GM18520 (cell line): Measurements from ENCODE around the gene CHRNG.
"Not testable (repeated sequence)": the region's sequence is repeated elsewhere in the genome, so short reads cannot be mapped to it uniquely, and the experiment has no call there.

Experiments used
- ATAC-seq: cut with Tn5 transposase; IDR thresholded peaks from one replicate; pipeline ENCODE4 v1.9.1; 2021; ENCODE audit not compliant: unreplicated experiment

CHRNG gene

DNA sequence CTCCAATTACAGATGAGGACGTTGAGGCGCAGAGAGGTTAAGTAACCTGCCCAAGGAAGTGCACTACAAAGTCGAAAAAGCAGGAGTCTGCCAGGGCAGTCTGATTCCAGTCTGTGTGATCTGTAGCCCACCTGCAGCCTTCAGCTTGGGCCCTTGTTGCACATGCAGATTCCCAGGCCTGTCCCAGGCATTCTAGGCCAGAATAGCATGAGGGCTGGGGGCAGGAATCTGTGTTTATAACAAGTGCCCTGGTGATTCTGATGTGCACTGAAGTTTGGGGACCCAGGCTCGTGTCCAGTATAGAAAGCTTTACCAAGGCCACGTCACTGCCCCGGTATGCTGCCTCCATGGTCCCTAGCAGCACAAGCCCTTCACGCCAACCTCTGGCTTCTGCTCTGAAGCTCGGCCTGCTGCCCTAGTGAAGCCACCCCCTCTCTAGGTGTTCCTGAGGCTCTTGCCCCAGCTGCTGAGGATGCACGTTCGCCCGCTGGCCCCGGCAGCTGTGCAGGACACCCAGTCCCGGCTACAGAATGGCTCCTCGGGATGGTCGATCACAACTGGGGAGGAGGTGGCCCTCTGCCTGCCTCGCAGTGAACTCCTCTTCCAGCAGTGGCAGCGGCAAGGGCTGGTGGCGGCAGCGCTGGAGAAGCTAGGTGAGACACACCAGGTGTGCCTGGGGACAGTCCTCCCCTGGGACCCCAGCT, 4.6 kb downstream of the CHRNG start:
- ATAC-seq = no peak

DNA sequence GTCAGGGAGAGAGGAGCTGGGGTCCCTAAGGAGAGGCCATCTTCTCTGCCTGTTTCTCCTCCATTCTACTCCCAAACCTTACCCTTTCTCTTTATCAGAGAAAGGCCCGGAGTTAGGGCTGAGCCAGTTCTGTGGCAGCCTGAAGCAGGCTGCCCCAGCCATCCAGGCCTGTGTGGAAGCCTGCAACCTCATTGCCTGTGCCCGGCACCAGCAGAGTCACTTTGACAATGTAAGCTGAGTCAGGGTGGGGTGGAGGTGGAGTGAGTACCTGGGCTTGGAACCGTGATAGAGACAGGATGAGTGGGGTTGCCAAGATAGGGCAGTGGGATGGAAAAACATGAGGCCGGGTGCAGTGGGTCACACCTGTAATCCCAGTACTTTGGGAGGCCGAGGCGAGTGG, 5.2 kb downstream of the CHRNG start:
- no peak for ATAC-seq

- no peak for ATAC-seq
These were observed 6.3 kb downstream of the CHRNG start for GRCh38 chr2:232545511-232546375.

DNA sequence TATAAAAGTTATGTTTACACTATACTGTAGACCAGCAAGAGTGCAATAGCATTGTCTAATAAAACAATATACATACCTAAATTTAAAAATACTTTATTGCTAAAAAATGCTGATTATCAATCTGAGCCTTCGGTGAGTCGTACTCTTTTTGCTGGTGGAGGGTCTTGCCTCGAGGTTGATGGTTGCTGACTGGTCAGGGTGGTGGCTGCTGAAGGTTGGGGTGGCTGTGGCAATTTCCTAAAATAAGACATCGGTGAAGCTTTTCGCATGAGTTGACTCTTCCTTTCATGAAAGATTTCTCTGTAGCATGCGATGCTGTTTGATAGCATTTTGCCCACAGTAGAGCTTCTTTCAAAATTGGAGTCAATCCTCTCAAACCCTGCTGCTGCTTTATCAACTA, 8.5 kb downstream of the CHRNG start:
- no peak for ATAC-seq

DNA sequence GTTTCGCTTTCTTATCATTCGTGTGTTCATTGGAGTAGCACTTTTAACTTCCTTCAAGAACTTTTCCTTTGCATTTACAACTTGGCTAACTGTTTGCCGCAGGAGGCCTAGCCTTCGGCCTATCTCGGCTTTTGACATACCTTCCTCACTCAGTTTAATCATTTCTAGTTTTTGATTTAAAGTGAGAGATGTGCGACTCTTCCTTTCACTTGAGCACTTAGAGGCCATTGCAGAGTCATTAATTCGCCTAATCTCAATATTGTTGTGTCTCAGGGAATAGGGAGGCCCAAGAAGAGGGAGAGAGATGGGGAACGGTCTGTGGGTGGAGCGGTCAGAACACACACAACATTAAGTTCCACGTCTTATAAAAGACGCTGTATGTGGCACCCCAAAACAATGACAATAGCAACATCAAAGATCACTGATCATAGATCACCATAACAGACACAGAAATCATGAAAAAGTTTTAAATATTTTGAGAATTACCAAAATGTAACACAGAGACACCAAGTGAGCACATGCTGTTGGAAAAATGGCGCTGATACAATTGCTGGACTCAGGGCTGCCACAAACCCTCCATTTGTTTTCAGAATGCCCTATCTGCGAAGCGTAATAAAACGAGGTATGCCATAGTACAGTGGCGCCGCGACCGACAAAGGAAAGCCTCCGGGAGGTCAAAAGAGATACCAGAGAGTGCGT, 10.3 kb downstream of the CHRNG start:
- no peak for ATAC-seq

DNA sequence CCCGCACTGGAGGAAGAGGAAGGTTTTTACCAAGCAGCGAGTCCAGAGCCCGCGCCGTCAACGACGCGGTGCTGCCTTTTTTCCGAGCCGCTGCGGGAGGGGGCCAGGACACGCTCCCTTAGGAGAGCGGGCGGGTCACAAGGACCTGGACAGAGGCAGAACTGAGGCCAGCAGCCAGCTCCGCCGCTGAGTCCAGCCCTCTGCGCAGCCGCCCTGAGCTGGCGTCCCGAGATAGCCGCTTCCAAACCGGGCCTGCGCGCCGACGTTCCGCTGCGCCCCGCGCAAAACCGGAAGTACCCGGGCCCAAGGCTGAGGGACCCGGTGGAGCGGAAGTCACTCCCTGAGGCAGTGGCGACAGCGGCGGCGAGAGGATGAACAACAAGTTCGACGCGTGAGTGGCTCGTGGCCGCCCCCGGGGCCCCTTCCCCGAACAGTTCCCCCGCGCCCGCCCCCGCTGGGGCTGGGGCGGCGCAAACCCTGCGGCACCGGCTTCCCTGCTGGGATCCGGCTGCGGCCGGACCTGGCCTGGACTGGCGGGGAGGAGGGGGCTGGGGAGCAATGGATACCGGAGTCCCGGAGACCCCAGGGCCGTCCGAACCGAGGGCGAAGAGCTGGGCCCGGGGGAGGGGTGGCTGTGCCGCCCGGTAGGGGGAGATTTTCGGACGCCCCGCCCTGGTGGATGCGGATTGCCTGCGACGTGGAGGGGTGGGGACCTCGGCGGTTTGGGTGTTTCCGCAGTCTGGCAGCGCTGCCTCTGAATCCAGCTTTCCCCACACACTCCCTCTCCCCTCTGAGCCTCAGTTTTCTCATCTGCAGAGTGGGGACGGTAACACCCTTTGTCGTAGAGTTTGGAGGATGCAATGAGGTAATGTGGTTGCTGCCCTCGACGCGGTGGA, 11.1 kb downstream of the CHRNG start, which contains the start of the genes EIF4E2 and TIGD1:
Gene EIF4E2 (plus strand): TSS at position 336 of the 896 bp plus-strand sequence. CDS start 36 bp downstream, at position 372.
Gene TIGD1 (minus strand): TSS at position 204 of the 896 bp plus-strand sequence. CDS start 675 bp downstream, outside the sequence.
- ATAC-seq = peak; percentile 85

- no peak for ATAC-seq
These were observed 11.8 kb downstream of the CHRNG start for GRCh38 chr2:232551250-232551638.

DNA sequence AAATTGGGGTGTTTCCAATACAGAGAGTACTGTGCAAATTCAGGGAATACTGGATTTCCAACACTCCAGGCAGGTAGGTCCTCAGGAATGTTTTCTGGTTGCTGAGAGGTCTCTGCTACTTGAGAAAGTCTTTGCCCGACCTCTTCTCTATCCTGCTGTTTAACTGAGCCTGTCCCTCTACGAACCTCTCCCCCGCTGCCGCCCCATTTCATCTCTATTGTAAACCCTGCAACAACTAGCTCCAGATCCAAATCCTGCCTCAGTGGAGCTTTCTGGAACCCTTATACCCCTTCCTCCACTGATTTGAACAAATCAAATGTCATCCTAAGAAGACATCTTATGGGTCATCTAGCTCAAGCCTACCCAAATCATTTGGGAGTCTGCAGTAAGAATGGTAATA, 12.3 kb downstream of the CHRNG start:
- ATAC-seq = no peak

DNA sequence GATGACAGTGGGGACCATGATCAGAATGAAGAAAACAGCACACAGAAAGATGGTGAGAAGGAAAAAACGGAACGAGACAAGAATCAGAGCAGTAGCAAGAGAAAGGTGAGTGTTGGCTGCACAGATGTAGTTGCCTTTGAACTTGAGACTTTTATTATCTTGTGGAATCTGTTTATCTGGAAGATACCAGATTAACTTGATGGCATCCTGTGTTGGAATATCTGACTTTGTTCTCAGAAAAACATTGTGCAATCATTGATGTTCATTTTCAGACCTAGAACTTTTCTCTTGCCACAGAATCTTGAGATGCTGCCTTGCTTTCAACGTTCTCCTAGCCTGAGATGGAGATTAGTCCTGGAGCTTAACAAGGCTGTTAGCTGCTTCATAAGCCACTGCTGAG, 16.9 kb downstream of the CHRNG start:
- no peak for ATAC-seq

DNA sequence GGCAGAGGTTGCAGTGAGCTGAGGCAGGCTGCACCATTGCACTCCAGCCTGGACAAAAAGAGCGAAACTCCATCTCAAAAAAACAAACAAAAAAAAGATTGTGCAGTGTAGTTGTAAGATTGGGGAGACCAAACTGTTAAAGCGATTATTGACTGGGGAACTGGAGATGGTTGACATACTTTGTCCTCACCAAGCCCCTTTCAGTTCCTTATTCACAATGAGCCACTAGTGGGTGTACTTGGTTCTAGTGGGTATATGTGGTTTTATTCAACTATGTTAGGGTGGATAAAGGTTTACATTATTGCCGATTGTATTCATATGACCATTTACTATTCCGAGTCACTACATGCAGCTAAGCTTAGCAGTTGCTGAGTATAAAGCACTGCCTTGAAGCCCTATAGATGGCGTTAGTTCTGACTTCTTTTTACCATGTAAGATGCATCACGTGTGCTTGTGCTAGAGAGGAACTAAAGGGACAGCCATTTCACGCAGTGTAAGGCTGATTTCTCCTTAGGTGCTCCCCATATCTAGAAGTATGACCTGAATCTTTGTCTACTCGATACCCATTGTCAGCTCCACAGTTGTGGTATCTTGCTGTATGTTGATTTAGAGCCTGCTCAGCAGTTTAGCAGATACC, 23.1 kb downstream of the CHRNG start:
- no peak for ATAC-seq

GRCh38 chr2:232563580-232563979, 24.1 kb downstream of the CHRNG start:
- no peak for ATAC-seq

DNA sequence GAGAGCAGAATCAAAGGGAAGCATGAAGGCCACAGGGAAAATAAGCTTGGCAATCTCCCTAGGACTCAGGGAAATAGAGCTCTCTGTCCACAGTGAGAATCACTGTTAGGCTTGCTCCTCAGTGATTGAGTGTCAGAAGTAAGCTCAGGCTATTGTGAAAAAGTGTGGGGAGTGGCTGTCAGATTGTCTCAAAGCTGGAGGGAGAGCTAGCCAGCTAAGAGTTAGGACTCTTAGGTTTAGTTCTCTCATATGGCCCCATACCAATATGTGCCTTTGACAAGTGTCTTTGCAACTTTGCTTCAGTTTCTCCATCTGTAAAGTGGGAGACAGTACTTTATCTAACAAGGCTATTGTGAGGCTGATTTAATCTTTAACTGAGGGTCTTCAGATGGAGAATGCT, 28.2 kb downstream of the CHRNG start:
- ATAC-seq = no peak

DNA sequence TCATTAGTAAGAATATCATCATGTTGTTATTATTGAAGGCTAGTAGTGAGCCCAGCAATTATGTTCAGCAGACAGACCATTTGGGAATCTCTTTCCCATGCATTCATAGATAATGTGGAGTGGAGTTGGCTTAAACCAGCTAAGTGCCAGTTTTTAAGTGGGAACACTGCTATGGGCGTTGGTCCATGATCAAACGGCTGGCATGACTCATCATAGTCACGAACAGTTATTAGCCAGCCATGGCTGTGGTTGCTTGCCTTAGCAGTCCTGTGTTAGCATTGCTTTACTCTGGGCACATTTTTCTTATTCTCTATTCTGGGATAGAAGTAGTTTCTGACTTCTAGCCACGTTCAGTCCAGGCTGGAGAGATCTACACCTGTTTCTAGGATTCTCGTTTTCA, 28.7 kb downstream of the CHRNG start:
- no peak for ATAC-seq

DNA sequence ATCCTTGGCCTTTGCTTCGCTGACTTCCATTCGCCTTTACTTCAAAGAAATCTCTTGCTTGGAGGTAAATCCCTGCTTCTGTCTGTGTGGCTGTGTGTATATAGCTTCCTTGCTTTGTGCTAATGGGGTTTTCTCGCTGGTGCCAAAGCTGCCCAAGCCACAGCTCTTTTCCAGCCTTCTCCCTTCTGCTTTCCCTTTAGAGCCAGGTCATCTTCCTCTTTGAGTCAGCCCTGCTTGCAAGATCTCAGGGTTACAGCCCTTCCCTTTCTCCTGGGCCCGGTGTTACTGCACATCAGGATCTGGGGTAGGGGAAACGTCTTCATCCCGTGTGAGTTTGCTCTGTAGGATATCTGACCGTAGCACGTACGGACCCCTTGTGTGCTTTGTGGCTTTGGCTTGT, 30.0 kb downstream of the CHRNG start:
- no peak for ATAC-seq

DNA sequence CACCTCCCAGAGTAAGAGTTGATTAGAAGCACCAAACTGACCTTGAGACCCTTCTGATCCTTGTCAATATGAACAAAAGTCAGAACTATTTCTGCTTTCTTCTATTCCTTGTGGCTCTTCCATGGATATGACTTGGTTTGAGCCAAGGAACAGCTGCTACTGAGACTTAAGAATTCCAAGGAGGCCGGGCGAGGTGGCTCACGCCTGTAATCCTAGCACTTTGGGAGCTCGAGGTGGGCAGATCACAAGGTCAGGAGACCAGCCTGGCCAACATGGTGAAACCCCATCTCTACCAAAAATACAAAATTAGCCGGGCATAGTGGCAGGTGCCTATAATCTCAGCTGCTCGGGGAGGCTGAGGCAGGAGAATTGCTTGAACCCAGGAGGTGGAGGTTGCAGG, 31.0 kb downstream of the CHRNG start:
- not testable (repeated sequence) for ATAC-seq

DNA sequence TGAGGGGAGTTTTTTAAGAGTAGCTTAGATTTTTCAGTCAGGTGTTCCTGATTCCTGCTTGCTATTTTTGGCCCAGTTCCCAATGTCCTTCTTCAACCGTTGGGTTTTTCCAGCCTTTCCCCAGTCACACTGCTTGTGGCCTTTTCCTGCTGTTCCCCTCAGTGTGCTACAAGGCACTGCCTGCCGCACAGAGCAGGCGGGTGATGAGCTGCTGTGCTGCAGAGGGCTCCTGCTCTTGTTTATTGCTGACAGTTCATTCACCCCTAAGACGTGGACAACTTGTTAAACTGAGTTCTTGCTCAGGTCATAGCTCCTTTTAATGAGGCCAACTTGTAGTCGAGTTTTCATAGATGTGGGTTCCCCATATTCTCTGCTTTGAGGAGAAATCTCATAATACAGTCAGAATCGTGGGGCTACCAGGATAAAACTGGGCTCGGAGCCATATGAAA, 31.6 kb downstream of the CHRNG start:
- ATAC-seq = no peak

DNA sequence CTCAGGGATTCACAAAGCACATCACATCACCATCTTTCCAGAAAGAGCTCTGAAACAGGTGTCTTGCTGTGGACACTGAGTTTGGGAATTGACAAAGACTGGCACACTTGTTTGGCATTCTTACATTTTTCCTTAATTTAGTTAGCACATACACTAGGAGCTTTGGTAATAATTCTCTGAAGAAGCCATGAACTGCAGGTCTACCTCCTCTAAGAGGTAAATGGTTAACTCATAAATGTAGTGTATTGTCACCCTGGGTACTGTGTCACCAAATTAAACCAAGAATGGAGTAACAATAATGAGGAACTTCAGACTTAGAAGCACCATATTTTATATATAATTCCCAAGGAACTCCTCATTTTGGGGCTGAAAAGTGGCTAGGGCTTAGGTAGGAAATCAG, 33.5 kb downstream of the CHRNG start:
- ATAC-seq = no peak

DNA sequence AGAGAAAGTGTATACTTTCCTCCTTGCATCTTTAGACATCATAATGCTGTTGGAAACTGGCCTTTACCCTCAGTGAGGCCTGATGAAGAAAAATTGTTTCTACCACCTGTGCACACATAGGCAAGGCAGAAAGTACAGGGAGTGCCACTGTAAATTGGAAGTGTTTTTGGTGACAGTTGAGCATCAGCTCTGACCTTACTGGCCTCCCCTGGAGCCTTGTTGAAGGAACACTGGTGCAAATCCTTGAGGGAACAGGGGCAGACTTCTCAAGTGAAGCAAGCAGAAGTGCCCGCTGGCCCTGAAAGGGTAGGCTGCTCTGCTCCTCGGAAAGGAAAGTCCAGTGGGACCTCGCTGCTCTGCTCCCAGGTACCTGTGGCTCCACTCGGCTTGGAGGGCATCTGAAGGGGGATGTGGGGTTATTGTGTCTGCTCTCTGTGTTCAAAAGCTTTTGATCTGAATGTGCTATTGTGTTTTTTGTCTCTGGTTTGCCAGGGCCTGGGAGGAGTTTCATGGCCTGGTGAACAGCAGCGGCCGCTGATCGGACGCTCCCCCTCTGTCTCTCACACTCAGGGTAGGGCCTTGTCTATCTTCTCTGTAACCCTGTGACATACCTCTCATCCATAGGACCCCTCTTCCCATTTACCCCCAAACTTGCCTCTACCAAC, 34.4 kb downstream of the CHRNG start:
- ATAC-seq = no peak

DNA sequence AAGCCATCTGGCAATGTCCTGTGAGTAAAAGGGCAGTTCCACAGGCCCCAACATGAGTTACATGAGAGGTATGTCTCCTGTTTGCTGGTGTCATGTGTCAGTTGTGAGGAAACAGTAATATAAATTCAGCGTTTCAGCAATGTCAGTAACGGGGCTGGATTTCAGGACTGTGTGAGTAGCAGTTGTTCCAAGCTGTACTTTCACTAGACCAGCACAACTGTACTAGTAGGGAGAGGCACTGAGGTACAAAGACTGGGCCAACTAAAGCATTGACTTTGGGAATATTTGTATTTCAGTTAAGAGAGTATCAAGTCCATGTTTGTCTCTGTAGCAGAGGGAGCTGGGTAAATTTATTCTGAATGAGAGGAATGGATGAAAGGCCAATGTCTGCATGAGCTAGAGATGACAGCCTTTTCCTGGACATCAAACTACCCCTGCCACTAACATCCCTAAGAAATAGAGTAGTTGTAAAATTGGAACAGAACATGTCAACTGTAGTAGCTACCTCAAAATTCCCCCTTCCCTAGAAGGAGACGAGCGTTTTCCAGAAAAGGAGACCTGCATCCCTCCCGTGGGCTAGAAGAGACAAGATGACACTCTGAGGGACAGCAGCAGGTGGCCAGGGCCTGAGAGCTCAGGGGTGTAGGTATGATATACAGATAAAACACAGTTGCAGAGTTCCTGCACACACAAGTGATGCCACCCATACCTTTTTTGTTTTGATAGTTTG, 35.3 kb downstream of the CHRNG start:
- no peak for ATAC-seq
